ENCODE data around the gene KCNJ8. TPM values are rescaled to one million over a fixed set of nuclear protein-coding genes. Genes with fewer than 3 reads are reported as not detected.
"Not testable (repeated sequence)": the region's sequence is repeated elsewhere in the genome, so short reads cannot be mapped to it uniquely, and the experiment has no call there.

The KCNJ8 gene
- total RNA-seq, 2 experiments from 2014 or later: not detected

GRCh38 chr12:21800011-21800410 lies 25.5 kb upstream of the KCNJ8 start:
- no peak for DNase-seq
- Mint-ChIP-seq H3K4me1 (no peaks in the 10 kb centered on the region), H3K9me3 (ENCODE audit: low read depth) (no peaks in the 10 kb centered on the region), H3K27me3 (no peaks in the 10 kb centered on the region), H3K36me3 (no peaks in the 10 kb centered on the region), H3K4me3 (no peak overlapping the region), H3K27ac (no peak overlapping the region)
- ATAC-seq: no peak
- CTCF ChIA-PET: no interaction called here

GRCh38 chr12:21797539-21797938 lies 23.0 kb upstream of the KCNJ8 start:
- no peaks in the 10 kb centered on the region for H3K36me3 Mint-ChIP-seq
- H3K4me3 Mint-ChIP-seq: no peak overlapping the region
- CTCF ChIA-PET: no interaction called here
- no peaks in the 10 kb centered on the region for H3K27me3 Mint-ChIP-seq
- no peaks in the 10 kb centered on the region for H3K4me1 Mint-ChIP-seq
- DNase-seq (no peak), ATAC-seq (no peak)
- H3K9me3 Mint-ChIP-seq (ENCODE audit: low read depth): no peaks in the 10 kb centered on the region
- H3K27ac Mint-ChIP-seq: no peak overlapping the region

GRCh38 chr12:21795648-21796328 lies 21.3 kb upstream of the KCNJ8 start:
- CTCF ChIA-PET: no interaction called here
- ATAC-seq: no peak
- Mint-ChIP-seq H3K27me3 (no peaks in the 10 kb centered on the region), H3K27ac (no peak overlapping the region), H3K4me1 (no peaks in the 10 kb centered on the region), H3K4me3 (no peak overlapping the region), H3K9me3 (ENCODE audit: low read depth) (no peaks in the 10 kb centered on the region), H3K36me3 (no peaks in the 10 kb centered on the region)
- DNase-seq: no peak

- H3K9me3 Mint-ChIP-seq (ENCODE audit: low read depth); H3K27ac Mint-ChIP-seq; CTCF ChIA-PET; H3K4me3 Mint-ChIP-seq; H3K27me3 Mint-ChIP-seq; H3K4me1 Mint-ChIP-seq; DNase-seq; H3K36me3 Mint-ChIP-seq; ATAC-seq: not testable (repeated sequence)
Measured at GRCh38 chr12:21794807-21795595, 20.5 kb upstream of the KCNJ8 start.

GRCh38 chr12:21789687-21790086 lies 15.2 kb upstream of the KCNJ8 start:
- H3K27me3 Mint-ChIP-seq; ATAC-seq; CTCF ChIA-PET; H3K4me1 Mint-ChIP-seq; H3K9me3 Mint-ChIP-seq (ENCODE audit: low read depth); H3K36me3 Mint-ChIP-seq; H3K4me3 Mint-ChIP-seq; H3K27ac Mint-ChIP-seq; DNase-seq: not testable (repeated sequence)

- Mint-ChIP-seq H3K36me3 (no peaks in the 10 kb centered on the region), H3K4me3 (no peak overlapping the region), H3K4me1 (no peaks in the 10 kb centered on the region), H3K27me3 (no peaks in the 10 kb centered on the region), H3K27ac (no peak overlapping the region), H3K9me3 (ENCODE audit: low read depth) (no peaks in the 10 kb centered on the region)
- ATAC-seq (no peak), DNase-seq (no peak)
- CTCF ChIA-PET: no interaction called here
Measured at GRCh38 chr12:21788089-21788983, 13.8 kb upstream of the KCNJ8 start.

- ATAC-seq (no peak), DNase-seq (no peak)
- no peaks in the 10 kb centered on the region for H3K36me3 Mint-ChIP-seq
- no peak overlapping the region for H3K27ac Mint-ChIP-seq
- no peaks in the 10 kb centered on the region for H3K4me1 Mint-ChIP-seq
- no peak overlapping the region for H3K4me3 Mint-ChIP-seq
- CTCF ChIA-PET: no interaction called here
- no peaks in the 10 kb centered on the region for H3K27me3 Mint-ChIP-seq
- H3K9me3 Mint-ChIP-seq (ENCODE audit: low read depth): no peaks in the 10 kb centered on the region
Measured at GRCh38 chr12:21786041-21786531, 11.6 kb upstream of the KCNJ8 start.

GRCh38 chr12:21782723-21783122 lies 8.2 kb upstream of the KCNJ8 start:
- DNase-seq; H3K9me3 Mint-ChIP-seq (ENCODE audit: low read depth); H3K4me1 Mint-ChIP-seq; H3K27ac Mint-ChIP-seq; H3K36me3 Mint-ChIP-seq; H3K27me3 Mint-ChIP-seq; H3K4me3 Mint-ChIP-seq; ATAC-seq; CTCF ChIA-PET: not testable (repeated sequence)

- H3K4me3 Mint-ChIP-seq: no peak overlapping the region
- H3K9me3 Mint-ChIP-seq (ENCODE audit: low read depth): no peaks in the 10 kb centered on the region
- CTCF ChIA-PET: interaction anchor here (1.0 kb wide), 1 partner anchor 71 kb away, joined by 3 read pairs; no protein-coding TSS in a partner anchor
- H3K27ac Mint-ChIP-seq: no peak overlapping the region
- H3K36me3 Mint-ChIP-seq: no peaks in the 10 kb centered on the region
- peaks cover 24% of the 10 kb centered on the region for H3K27me3 Mint-ChIP-seq
- H3K4me1 Mint-ChIP-seq: no peaks in the 10 kb centered on the region
- ATAC-seq: no peak
- DNase-seq: no peak
Measured at GRCh38 chr12:21780786-21781185, 6.3 kb upstream of the KCNJ8 start.

GRCh38 chr12:21776175-21776574 lies 1.7 kb upstream of the KCNJ8 start:
- Mint-ChIP-seq H3K9me3 (ENCODE audit: low read depth) (no peaks in the 10 kb centered on the region), H3K27ac (no peak overlapping the region), H3K27me3 (peaks cover 58% of the 10 kb centered on the region), H3K4me1 (peaks cover 7% of the 10 kb centered on the region), H3K36me3 (no peaks in the 10 kb centered on the region), H3K4me3 (no peak overlapping the region)
- CTCF ChIA-PET: no interaction called here
- DNase-seq (no peak), ATAC-seq (no peak)

GRCh38 chr12:21775133-21775820 lies 771 bp upstream of the KCNJ8 start:
- Mint-ChIP-seq H3K9me3 (ENCODE audit: low read depth) (no peaks in the 10 kb centered on the region), H3K36me3 (no peaks in the 10 kb centered on the region), H3K4me1 (peaks cover 7% of the 10 kb centered on the region), H3K27me3 (peaks cover 66% of the 10 kb centered on the region), H3K27ac (no peak overlapping the region), H3K4me3 (no peak overlapping the region)
- DNase-seq (no peak), ATAC-seq (no peak)
- CTCF ChIA-PET: interaction anchor here (0.6 kb wide), 1 partner anchor 1088 kb away, joined by 3 read pairs; no protein-coding TSS in a partner anchor

- Mint-ChIP-seq H3K36me3 (no peaks in the 10 kb centered on the region), H3K27ac (no peak overlapping the region), H3K27me3 (peaks cover 70% of the 10 kb centered on the region), H3K4me3 (no peak overlapping the region), H3K9me3 (ENCODE audit: low read depth) (no peaks in the 10 kb centered on the region), H3K4me1 (peaks cover 7% of the 10 kb centered on the region)
- CTCF ChIA-PET: no interaction called here
- DNase-seq (no peak), ATAC-seq (no peak)
Measured at GRCh38 chr12:21773806-21774205, 700 bp downstream of the KCNJ8 start.

GRCh38 chr12:21773263-21773741 lies 1.2 kb downstream of the KCNJ8 start:
- Mint-ChIP-seq H3K4me3 (no peak overlapping the region), H3K4me1 (peaks cover 7% of the 10 kb centered on the region), H3K27ac (no peak overlapping the region), H3K9me3 (ENCODE audit: low read depth) (no peaks in the 10 kb centered on the region), H3K27me3 (peaks cover 70% of the 10 kb centered on the region), H3K36me3 (no peaks in the 10 kb centered on the region)
- CTCF ChIA-PET: no interaction called here
- ATAC-seq: no peak
- no peak for DNase-seq
